ENCODE results near the gene PARP3.

- TF ChIP-seq POLR2A (IDR thresholded peaks at IDR 0.05) (no peak), POLR2AphosphoS5 (IDR thresholded peaks at IDR 0.05) (no peak), EP300 (IDR thresholded peaks at IDR 0.05) (no peak)
- TF ChIP-seq, protein P1, sequence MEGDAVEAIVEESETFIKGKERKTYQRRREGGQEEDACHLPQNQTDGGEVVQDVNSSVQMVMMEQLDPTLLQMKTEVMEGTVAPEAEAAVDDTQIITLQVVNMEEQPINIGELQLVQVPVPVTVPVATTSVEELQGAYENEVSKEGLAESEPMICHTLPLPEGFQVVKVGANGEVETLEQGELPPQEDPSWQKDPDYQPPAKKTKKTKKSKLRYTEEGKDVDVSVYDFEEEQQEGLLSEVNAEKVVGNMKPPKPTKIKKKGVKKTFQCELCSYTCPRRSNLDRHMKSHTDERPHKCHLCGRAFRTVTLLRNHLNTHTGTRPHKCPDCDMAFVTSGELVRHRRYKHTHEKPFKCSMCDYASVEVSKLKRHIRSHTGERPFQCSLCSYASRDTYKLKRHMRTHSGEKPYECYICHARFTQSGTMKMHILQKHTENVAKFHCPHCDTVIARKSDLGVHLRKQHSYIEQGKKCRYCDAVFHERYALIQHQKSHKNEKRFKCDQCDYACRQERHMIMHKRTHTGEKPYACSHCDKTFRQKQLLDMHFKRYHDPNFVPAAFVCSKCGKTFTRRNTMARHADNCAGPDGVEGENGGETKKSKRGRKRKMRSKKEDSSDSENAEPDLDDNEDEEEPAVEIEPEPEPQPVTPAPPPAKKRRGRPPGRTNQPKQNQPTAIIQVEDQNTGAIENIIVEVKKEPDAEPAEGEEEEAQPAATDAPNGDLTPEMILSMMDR (IDR thresholded peaks at IDR 0.05) = no peak
These were observed 32.3 kb downstream of the PARP3 start for GRCh38 chr3:51974277-51974962.

Measured in suprapubic skin (tissue), 4 donors.